ENCODE measurements around the gene KRTAP19-1. TPM values are rescaled to one million over a fixed set of nuclear protein-coding genes. Genes with fewer than 3 reads are reported as not detected.

The KRTAP19-1 gene
- total RNA-seq, 2 experiments from 2014 or later, result not detected

GRCh38 chr21:30434033-30434631 lies 46.0 kb downstream of the KRTAP19-1 start:
- ChIA-PET CTCF (no interaction called here), POLR2A (no interaction called here)

DNA sequence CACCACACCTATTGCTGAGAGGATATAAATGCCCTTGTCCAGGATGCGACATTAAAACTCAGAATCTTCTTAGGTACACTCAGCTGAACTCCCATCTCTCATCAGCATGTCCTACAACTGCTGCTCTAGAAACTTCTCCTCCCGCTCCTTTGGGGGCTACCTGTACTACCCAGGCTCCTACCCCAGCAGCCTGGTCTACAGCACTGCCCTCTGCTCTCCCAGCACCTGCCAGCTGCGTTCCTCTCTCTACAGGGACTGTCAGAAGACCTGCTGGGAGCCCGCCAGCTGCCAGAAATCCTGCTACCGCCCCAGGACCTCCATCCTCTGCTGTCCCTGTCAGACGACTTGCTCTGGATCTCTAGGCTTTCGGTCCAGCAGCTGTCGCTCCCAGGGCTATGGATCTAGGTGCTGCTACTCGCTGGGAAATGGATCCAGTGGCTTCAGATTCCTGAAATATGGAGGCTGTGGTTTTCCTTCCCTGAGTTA lies 50.0 kb downstream of the KRTAP19-1 start, which contains the start of gene KRTAP13-4:
Gene KRTAP13-4 (plus strand): TSS at position 51 of the 486 bp plus-strand sequence. CDS start 56 bp downstream, at position 107.
- POLR2A ChIA-PET, result no interaction called here
- CTCF ChIA-PET, result no interaction called here

Other genes starting within 250 kb of the KRTAP19-1 start
- gene KRTAP24-1, start 197.4 kb downstream of the KRTAP19-1 start, total RNA-seq, result not detected
- gene KRTAP25-1, start 190.9 kb downstream of the KRTAP19-1 start, total RNA-seq, result not detected
- not detected for gene KRTAP26-1, start 160.1 kb downstream of the KRTAP19-1 start, total RNA-seq
- not detected for gene KRTAP27-1, start 142.7 kb downstream of the KRTAP19-1 start, total RNA-seq
- not detected for gene KRTAP23-1, start 131.8 kb downstream of the KRTAP19-1 start, total RNA-seq
- not detected for gene KRTAP13-2, start 108.1 kb downstream of the KRTAP19-1 start, total RNA-seq
- not detected for gene KRTAP13-1, start 84.3 kb downstream of the KRTAP19-1 start, total RNA-seq
- not detected for gene KRTAP13-3, start 54.4 kb downstream of the KRTAP19-1 start, total RNA-seq
- gene KRTAP13-4, start 50.1 kb downstream of the KRTAP19-1 start, total RNA-seq, result not detected
- gene KRTAP15-1, start 40.1 kb downstream of the KRTAP19-1 start, total RNA-seq, result not detected
- not detected for gene KRTAP19-2, start 7.1 kb upstream of the KRTAP19-1 start, total RNA-seq
- gene KRTAP19-3, start 11.6 kb upstream of the KRTAP19-1 start, total RNA-seq, result not detected
- not detected for gene KRTAP19-4, start 16.8 kb upstream of the KRTAP19-1 start, total RNA-seq
- not detected for gene KRTAP19-5, start 21.8 kb upstream of the KRTAP19-1 start, total RNA-seq
- gene KRTAP19-6, start 61.5 kb upstream of the KRTAP19-1 start, total RNA-seq, result not detected
- not detected for gene KRTAP19-7, start 80.9 kb upstream of the KRTAP19-1 start, total RNA-seq
- not detected for gene KRTAP22-2, start 110.0 kb upstream of the KRTAP19-1 start, total RNA-seq
- not detected for gene KRTAP6-3, start 112.1 kb upstream of the KRTAP19-1 start, total RNA-seq
- gene KRTAP6-2, start 118.5 kb upstream of the KRTAP19-1 start, total RNA-seq, result not detected
- gene KRTAP22-1, start 120.7 kb upstream of the KRTAP19-1 start, total RNA-seq, result not detected
- not detected for gene KRTAP6-1, start 133.6 kb upstream of the KRTAP19-1 start, total RNA-seq
- gene KRTAP20-1, start 136.1 kb upstream of the KRTAP19-1 start, total RNA-seq, result not detected
- not detected for gene KRTAP20-4, start 140.3 kb upstream of the KRTAP19-1 start, total RNA-seq
- gene KRTAP20-2, start 154.8 kb upstream of the KRTAP19-1 start, total RNA-seq, result not detected
- not detected for gene KRTAP20-3, start 162.5 kb upstream of the KRTAP19-1 start, total RNA-seq
- gene KRTAP21-3, start 238.4 kb upstream of the KRTAP19-1 start, total RNA-seq, result not detected